GM12872 (cell line): Measurements from ENCODE around the gene ARHGEF40.

Experiments used
- CTCF ChIP-seq: IDR thresholded peaks from 3 replicates; pipeline ENCODE4 v1.5.1; 2011; ENCODE audit warnings: low read depth, mild to moderate bottlenecking, low read length, moderate library complexity; ENCODE audit not compliant: insufficient read depth

Gene ARHGEF40

GRCh38 chr14:21050597-21050996 lies 19.5 kb upstream of the ARHGEF40 start:
- TF ChIP-seq CTCF, result no peak

GRCh38 chr14:21053184-21054122 lies 16.7 kb upstream of the ARHGEF40 start:
- TF ChIP-seq CTCF, result no peak

GRCh38 chr14:21054123-21054767 lies 15.9 kb upstream of the ARHGEF40 start:
- no peak for TF ChIP-seq CTCF

- no peak for TF ChIP-seq CTCF
Measured at GRCh38 chr14:21054768-21055145, 15.3 kb upstream of the ARHGEF40 start.

- TF ChIP-seq CTCF, result no peak
Measured at GRCh38 chr14:21055432-21056117, 14.5 kb upstream of the ARHGEF40 start.

- no peak for TF ChIP-seq CTCF
Measured at GRCh38 chr14:21056520-21057163, 13.5 kb upstream of the ARHGEF40 start.
